Measurements from ENCODE around the gene CPN1. TPM values are rescaled to one million over a fixed set of nuclear protein-coding genes. Genes with fewer than 3 reads are reported as not detected.

Gene CPN1
- total and polyA plus RNA-seq, 5 donors from 2014 or later, result not detected

GRCh38 chr10:100009283-100009792, 72.3 kb downstream of the CPN1 start:
- H3K9me3 ChIP-seq (ENCODE audit: control insufficient read depth in 2 of 2, low read length in 2 of 2), result no peaks in the 10 kb centered on the region
- H3K36me3 ChIP-seq (ENCODE audit: control insufficient read depth, insufficient read depth, low read length), result no peaks in the 10 kb centered on the region
- ATAC-seq (ENCODE audit: low read depth in 2 of 2) (peak; percentile 62 to 66), DNase-seq (no peak)
- Mint-ChIP-seq H3K4me1 (peaks cover 9 to 48% (median 24%) of the 10 kb centered on the region in 4 donors), H3K36me3 (no peaks in the 10 kb centered on the region), H3K9me3 (peaks cover 0 to 2% (median 0%) of the 10 kb centered on the region in 7 donors), H3K27me3 (peaks cover 35% of the 10 kb centered on the region), H3K27ac (peak overlapping the region in 2 of 3 donors; percentile 51 to 52), H3K4me3 (peak overlapping the region; percentile 76 to 87 (median 81))
- peaks cover 18% of the 10 kb centered on the region for H3K4me1 ChIP-seq (ENCODE audit: control insufficient read depth, insufficient read depth, low read length, poor library complexity, severe bottlenecking)
- H3K4me3 ChIP-seq (ENCODE audit: low read depth, low read length), result peak overlapping the region; percentile 85
- H3K27ac ChIP-seq (ENCODE audit: insufficient read depth, low read length, poor library complexity, severe bottlenecking), result peak overlapping the region; percentile 8
- H3K27me3 ChIP-seq (ENCODE audit: control insufficient read depth, insufficient read depth, low read length), result peaks cover 2% of the 10 kb centered on the region

GRCh38 chr10:100008708-100009282, 72.9 kb downstream of the CPN1 start:
- ATAC-seq (ENCODE audit: low read depth in 2 of 2) (no peak), DNase-seq (no peak)
- Histone ChIP-seq H3K36me3 (ENCODE audit: control insufficient read depth, insufficient read depth, low read length) (no peaks in the 10 kb centered on the region), H3K4me1 (ENCODE audit: control insufficient read depth, insufficient read depth, low read length, poor library complexity, severe bottlenecking) (peaks cover 18% of the 10 kb centered on the region), H3K27ac (ENCODE audit: insufficient read depth, low read length, poor library complexity, severe bottlenecking) (peak overlapping the region; percentile 8), H3K27me3 (ENCODE audit: control insufficient read depth, insufficient read depth, low read length) (peaks cover 2% of the 10 kb centered on the region), H3K4me3 (ENCODE audit: low read depth, low read length) (peak overlapping the region; percentile 85), H3K9me3 (ENCODE audit: control insufficient read depth in 2 of 2, low read length in 2 of 2) (no peaks in the 10 kb centered on the region)
- Mint-ChIP-seq H3K9me3 (peaks cover 0 to 2% (median 0%) of the 10 kb centered on the region in 7 donors), H3K4me3 (peak overlapping the region; percentile 76 to 87 (median 81)), H3K36me3 (no peaks in the 10 kb centered on the region), H3K27me3 (peaks cover 35% of the 10 kb centered on the region), H3K4me1 (peaks cover 9 to 43% (median 22%) of the 10 kb centered on the region in 4 donors), H3K27ac (peak overlapping the region in 2 of 3 donors; percentile 51 to 52)

GRCh38 chr10:100008142-100008522, 73.5 kb downstream of the CPN1 start:
- Histone ChIP-seq H3K27me3 (ENCODE audit: control insufficient read depth, insufficient read depth, low read length) (peaks cover 2% of the 10 kb centered on the region), H3K36me3 (ENCODE audit: control insufficient read depth, insufficient read depth, low read length) (no peaks in the 10 kb centered on the region), H3K9me3 (ENCODE audit: control insufficient read depth in 2 of 2, low read length in 2 of 2) (no peaks in the 10 kb centered on the region), H3K4me3 (ENCODE audit: low read depth, low read length) (no peak overlapping the region), H3K27ac (ENCODE audit: insufficient read depth, low read length, poor library complexity, severe bottlenecking) (no peak overlapping the region), H3K4me1 (ENCODE audit: control insufficient read depth, insufficient read depth, low read length, poor library complexity, severe bottlenecking) (peaks cover 18% of the 10 kb centered on the region)
- DNase-seq, result no peak
- Mint-ChIP-seq H3K27me3 (peaks cover 35% of the 10 kb centered on the region), H3K4me1 (peaks cover 9 to 40% (median 20%) of the 10 kb centered on the region in 4 donors), H3K9me3 (peaks cover 0 to 2% (median 0%) of the 10 kb centered on the region in 7 donors), H3K36me3 (no peaks in the 10 kb centered on the region), H3K4me3 (peak overlapping the region; percentile 53 to 87 (median 77)), H3K27ac (no peak overlapping the region)
- ATAC-seq (ENCODE audit: low read depth in 2 of 2), result no peak

GRCh38 chr10:100007231-100008141, 74.2 kb downstream of the CPN1 start:
- peaks cover 36% of the 10 kb centered on the region for H3K27me3 Mint-ChIP-seq
- ATAC-seq (ENCODE audit: low read depth in 2 of 2), result no peak
- H3K9me3 Mint-ChIP-seq, result peaks cover 0 to 2% (median 0%) of the 10 kb centered on the region in 7 donors
- peaks cover 2% of the 10 kb centered on the region for H3K27me3 ChIP-seq (ENCODE audit: control insufficient read depth, insufficient read depth, low read length)
- H3K4me3 Mint-ChIP-seq, result peak overlapping the region; percentile 51 to 87 (median 64)
- no peak overlapping the region for H3K27ac Mint-ChIP-seq
- no peak overlapping the region for H3K4me3 ChIP-seq (ENCODE audit: low read depth, low read length)
- DNase-seq, result no peak
- no peaks in the 10 kb centered on the region for H3K9me3 ChIP-seq (ENCODE audit: control insufficient read depth in 2 of 2, low read length in 2 of 2)
- peaks cover 9 to 40% (median 20%) of the 10 kb centered on the region in 4 donors for H3K4me1 Mint-ChIP-seq
- H3K27ac ChIP-seq (ENCODE audit: insufficient read depth, low read length, poor library complexity, severe bottlenecking), result no peak overlapping the region
- H3K36me3 Mint-ChIP-seq, result no peaks in the 10 kb centered on the region
- H3K36me3 ChIP-seq (ENCODE audit: control insufficient read depth, insufficient read depth, low read length), result no peaks in the 10 kb centered on the region
- peaks cover 18% of the 10 kb centered on the region for H3K4me1 ChIP-seq (ENCODE audit: control insufficient read depth, insufficient read depth, low read length, poor library complexity, severe bottlenecking)

GRCh38 chr10:100006243-100006886, 75.3 kb downstream of the CPN1 start:
- H3K4me3 Mint-ChIP-seq, result peak overlapping the region in 1 of 4 donors; percentile 48
- H3K4me1 ChIP-seq (ENCODE audit: control insufficient read depth, insufficient read depth, low read length, poor library complexity, severe bottlenecking), result peaks cover 18% of the 10 kb centered on the region
- H3K27me3 ChIP-seq (ENCODE audit: control insufficient read depth, insufficient read depth, low read length), result peaks cover 2% of the 10 kb centered on the region
- H3K27me3 Mint-ChIP-seq, result peaks cover 41% of the 10 kb centered on the region
- H3K9me3 ChIP-seq (ENCODE audit: control insufficient read depth in 2 of 2, low read length in 2 of 2), result no peaks in the 10 kb centered on the region
- DNase-seq (peak in 1 of 3 donors; percentile 60), ATAC-seq (ENCODE audit: low read depth in 2 of 2) (peak in 1 of 2 donors; percentile 27)
- H3K36me3 ChIP-seq (ENCODE audit: control insufficient read depth, insufficient read depth, low read length), result no peaks in the 10 kb centered on the region
- no peak overlapping the region for H3K27ac ChIP-seq (ENCODE audit: insufficient read depth, low read length, poor library complexity, severe bottlenecking)
- peaks cover 0 to 2% (median 0%) of the 10 kb centered on the region in 7 donors for H3K9me3 Mint-ChIP-seq
- no peak overlapping the region for H3K4me3 ChIP-seq (ENCODE audit: low read depth, low read length)
- H3K27ac Mint-ChIP-seq, result peak overlapping the region in 1 of 3 donors; percentile 56
- H3K4me1 Mint-ChIP-seq, result peaks cover 9 to 40% (median 20%) of the 10 kb centered on the region in 4 donors
- H3K36me3 Mint-ChIP-seq, result no peaks in the 10 kb centered on the region

- no peak overlapping the region for H3K27ac ChIP-seq (ENCODE audit: insufficient read depth, low read length, poor library complexity, severe bottlenecking)
- Mint-ChIP-seq H3K4me1 (peaks cover 7 to 31% (median 11%) of the 10 kb centered on the region in 4 donors), H3K36me3 (no peaks in the 10 kb centered on the region), H3K4me3 (no peak overlapping the region), H3K9me3 (peaks cover 0 to 2% (median 0%) of the 10 kb centered on the region in 7 donors), H3K27me3 (peaks cover 34% of the 10 kb centered on the region), H3K27ac (no peak overlapping the region)
- no peaks in the 10 kb centered on the region for H3K9me3 ChIP-seq (ENCODE audit: control insufficient read depth in 2 of 2, low read length in 2 of 2)
- no peak overlapping the region for H3K4me3 ChIP-seq (ENCODE audit: low read depth, low read length)
- no peaks in the 10 kb centered on the region for H3K36me3 ChIP-seq (ENCODE audit: control insufficient read depth, insufficient read depth, low read length)
- H3K27me3 ChIP-seq (ENCODE audit: control insufficient read depth, insufficient read depth, low read length), result peaks cover 2% of the 10 kb centered on the region
- ATAC-seq (ENCODE audit: low read depth in 2 of 2) (no peak), DNase-seq (no peak)
- H3K4me1 ChIP-seq (ENCODE audit: control insufficient read depth, insufficient read depth, low read length, poor library complexity, severe bottlenecking), result peaks cover 12% of the 10 kb centered on the region
These were observed 76.7 kb downstream of the CPN1 start for GRCh38 chr10:100004805-100005510.

Data from CD4-positive, CD25-positive, alpha-beta regulatory T cell (primary cell).